IgD-negative memory B cell (primary cell): Measurements from ENCODE around the gene SRPRB. TPM values are rescaled to one million over a fixed set of nuclear protein-coding genes. Genes with fewer than 3 reads are reported as not detected.
A peak's percentile ranks its signal among the peaks of the same experiment; 100 is the strongest.

ENCODE experiments used
- H3K27ac Mint-ChIP-seq, 3 donors: one replicate each; pipeline ENCODE4 v1.8.0; 2020 to 2022; ENCODE audit warnings: mild to moderate bottlenecking in 3 of 3, mixed read lengths in 3 of 3, moderate library complexity in 1 of 3
- H3K27me3 Mint-ChIP-seq: one replicate; pipeline ENCODE4 v1.8.0; 2021; ENCODE audit warnings: mixed read lengths
- H3K36me3 Mint-ChIP-seq: one replicate; pipeline ENCODE4 v1.8.0; 2020; ENCODE audit warnings: mild to moderate bottlenecking, mixed read lengths
- H3K4me1 Mint-ChIP-seq, 3 donors: one replicate each; pipeline ENCODE4 v1.8.0; 2020 to 2022; ENCODE audit warnings: mixed read lengths in 3 of 3, mild to moderate bottlenecking in 1 of 3
- H3K4me3 Mint-ChIP-seq, 4 donors: one replicate each; pipeline ENCODE4 v1.8.0; 2020 to 2022; ENCODE audit warnings: mild to moderate bottlenecking in 4 of 4, mixed read lengths in 4 of 4, moderate library complexity in 3 of 4
- H3K9me3 Mint-ChIP-seq, 3 donors: one replicate each; pipeline ENCODE4 v1.8.0; 2020 to 2021; ENCODE audit warnings: mixed read lengths in 3 of 3, mild to moderate bottlenecking in 1 of 3
- polyA plus RNA-seq: library from polyadenylated mRNA; unstranded; fragments of 300-500 nt; fragmentation: Illumina TruSeq; gene quantifications from one replicate; pipeline ENCODE4 v1.2.3, GENCODE V29; 2021

The SRPRB gene
- polyA plus RNA-seq, 1 donor from 2014 or later: 34.6 TPM

- Mint-ChIP-seq H3K4me3 (no peak overlapping the region), H3K9me3 (peaks cover 0 to 7% (median 2%) of the 10 kb centered on the region in 3 donors), H3K36me3 (no peaks in the 10 kb centered on the region), H3K4me1 (peaks cover 0 to 6% (median 0%) of the 10 kb centered on the region in 3 donors), H3K27ac (no peak overlapping the region), H3K27me3 (no peaks in the 10 kb centered on the region)
These were observed 49.4 kb downstream of the SRPRB start for GRCh38 chr3:133855002-133855370.

GRCh38 chr3:133855772-133856171 lies 50.2 kb downstream of the SRPRB start:
- Mint-ChIP-seq H3K36me3 (no peaks in the 10 kb centered on the region), H3K4me1 (peaks cover 0 to 6% (median 0%) of the 10 kb centered on the region in 3 donors), H3K9me3 (peaks cover 0 to 2% (median 0%) of the 10 kb centered on the region in 3 donors), H3K27ac (no peak overlapping the region), H3K4me3 (no peak overlapping the region), H3K27me3 (no peaks in the 10 kb centered on the region)

GRCh38 chr3:133856316-133856715 lies 50.7 kb downstream of the SRPRB start:
- H3K4me3 Mint-ChIP-seq: no peak overlapping the region
- H3K36me3 Mint-ChIP-seq: no peaks in the 10 kb centered on the region
- peaks cover 0 to 2% (median 0%) of the 10 kb centered on the region in 3 donors for H3K9me3 Mint-ChIP-seq
- H3K4me1 Mint-ChIP-seq: peaks cover 0 to 4% (median 0%) of the 10 kb centered on the region in 3 donors
- no peaks in the 10 kb centered on the region for H3K27me3 Mint-ChIP-seq
- H3K27ac Mint-ChIP-seq: no peak overlapping the region

- no peaks in the 10 kb centered on the region for H3K36me3 Mint-ChIP-seq
- no peak overlapping the region for H3K4me3 Mint-ChIP-seq
- H3K4me1 Mint-ChIP-seq: no peaks in the 10 kb centered on the region
- no peaks in the 10 kb centered on the region for H3K27me3 Mint-ChIP-seq
- H3K27ac Mint-ChIP-seq: peak overlapping the region in 1 of 3 donors; percentile 48
- no peaks in the 10 kb centered on the region for H3K9me3 Mint-ChIP-seq
These were observed 52.2 kb downstream of the SRPRB start for GRCh38 chr3:133857767-133858166.

GRCh38 chr3:133859381-133860234 lies 54.0 kb downstream of the SRPRB start:
- H3K27ac Mint-ChIP-seq: no peak overlapping the region

GRCh38 chr3:133860519-133860918 lies 54.9 kb downstream of the SRPRB start:
- Mint-ChIP-seq H3K36me3 (no peaks in the 10 kb centered on the region), H3K27me3 (no peaks in the 10 kb centered on the region)

More at GRCh38 chr3:133859381-133860234, 54.0 kb downstream of the SRPRB start:
- Mint-ChIP-seq H3K27me3 (no peaks in the 10 kb centered on the region), H3K4me1 (peaks cover 0 to 2% (median 0%) of the 10 kb centered on the region in 3 donors), H3K36me3 (no peaks in the 10 kb centered on the region), H3K9me3 (no peaks in the 10 kb centered on the region), H3K4me3 (no peak overlapping the region)

GRCh38 chr3:133862161-133862560 lies 56.5 kb downstream of the SRPRB start:
- Mint-ChIP-seq H3K36me3 (no peaks in the 10 kb centered on the region), H3K4me3 (peak overlapping the region in 1 of 4 donors; percentile 14), H3K4me1 (peaks cover 0 to 2% (median 0%) of the 10 kb centered on the region in 3 donors), H3K27ac (no peak overlapping the region), H3K9me3 (no peaks in the 10 kb centered on the region), H3K27me3 (peaks cover 1% of the 10 kb centered on the region)

More at GRCh38 chr3:133860519-133860918, 54.9 kb downstream of the SRPRB start:
- no peak overlapping the region for H3K4me3 Mint-ChIP-seq
- no peak overlapping the region for H3K27ac Mint-ChIP-seq
- H3K9me3 Mint-ChIP-seq: no peaks in the 10 kb centered on the region
- peaks cover 0 to 2% (median 0%) of the 10 kb centered on the region in 3 donors for H3K4me1 Mint-ChIP-seq

GRCh38 chr3:133863911-133864310 lies 58.3 kb downstream of the SRPRB start:
- Mint-ChIP-seq H3K4me3 (no peak overlapping the region), H3K27ac (no peak overlapping the region), H3K27me3 (peaks cover 3% of the 10 kb centered on the region), H3K36me3 (no peaks in the 10 kb centered on the region), H3K9me3 (no peaks in the 10 kb centered on the region), H3K4me1 (peaks cover 0 to 2% (median 0%) of the 10 kb centered on the region in 3 donors)

- Mint-ChIP-seq H3K27ac (no peak overlapping the region), H3K27me3 (peaks cover 3% of the 10 kb centered on the region), H3K9me3 (no peaks in the 10 kb centered on the region), H3K36me3 (no peaks in the 10 kb centered on the region), H3K4me3 (no peak overlapping the region), H3K4me1 (peaks cover 0 to 2% (median 0%) of the 10 kb centered on the region in 3 donors)
These were observed 59.0 kb downstream of the SRPRB start for GRCh38 chr3:133864616-133865015.

GRCh38 chr3:133865136-133865855 lies 59.7 kb downstream of the SRPRB start:
- Mint-ChIP-seq H3K4me3 (no peak overlapping the region), H3K27ac (no peak overlapping the region), H3K36me3 (no peaks in the 10 kb centered on the region), H3K9me3 (no peaks in the 10 kb centered on the region), H3K27me3 (peaks cover 7% of the 10 kb centered on the region), H3K4me1 (peaks cover 0 to 2% (median 0%) of the 10 kb centered on the region in 3 donors)

GRCh38 chr3:133866141-133866540 lies 60.5 kb downstream of the SRPRB start:
- no peaks in the 10 kb centered on the region for H3K36me3 Mint-ChIP-seq
- H3K4me3 Mint-ChIP-seq: no peak overlapping the region
- H3K27me3 Mint-ChIP-seq: peaks cover 10% of the 10 kb centered on the region
- no peaks in the 10 kb centered on the region for H3K9me3 Mint-ChIP-seq
- H3K4me1 Mint-ChIP-seq: peaks cover 0 to 2% (median 0%) of the 10 kb centered on the region in 3 donors
- no peak overlapping the region for H3K27ac Mint-ChIP-seq

GRCh38 chr3:133868186-133868585 lies 62.6 kb downstream of the SRPRB start:
- H3K4me1 Mint-ChIP-seq: peaks cover 0 to 2% (median 0%) of the 10 kb centered on the region in 3 donors
- H3K27ac Mint-ChIP-seq: no peak overlapping the region
- no peaks in the 10 kb centered on the region for H3K9me3 Mint-ChIP-seq
- no peaks in the 10 kb centered on the region for H3K36me3 Mint-ChIP-seq
- peaks cover 10% of the 10 kb centered on the region for H3K27me3 Mint-ChIP-seq
- H3K4me3 Mint-ChIP-seq: no peak overlapping the region

- Mint-ChIP-seq H3K36me3 (no peaks in the 10 kb centered on the region), H3K4me1 (peaks cover 0 to 2% (median 0%) of the 10 kb centered on the region in 3 donors), H3K27me3 (peaks cover 10% of the 10 kb centered on the region), H3K27ac (peak overlapping the region in 1 of 3 donors; percentile 6), H3K4me3 (peak overlapping the region in 1 of 4 donors; percentile 26), H3K9me3 (no peaks in the 10 kb centered on the region)
These were observed 63.3 kb downstream of the SRPRB start for GRCh38 chr3:133868758-133869475.

GRCh38 chr3:133869586-133869985 lies 64.0 kb downstream of the SRPRB start:
- no peaks in the 10 kb centered on the region for H3K9me3 Mint-ChIP-seq
- H3K27me3 Mint-ChIP-seq: peaks cover 10% of the 10 kb centered on the region
- no peak overlapping the region for H3K27ac Mint-ChIP-seq
- H3K36me3 Mint-ChIP-seq: no peaks in the 10 kb centered on the region
- H3K4me1 Mint-ChIP-seq: no peaks in the 10 kb centered on the region
- H3K4me3 Mint-ChIP-seq: no peak overlapping the region

- H3K27me3 Mint-ChIP-seq: peaks cover 10% of the 10 kb centered on the region
- H3K36me3 Mint-ChIP-seq: no peaks in the 10 kb centered on the region
- H3K9me3 Mint-ChIP-seq: no peaks in the 10 kb centered on the region
- H3K4me1 Mint-ChIP-seq: no peaks in the 10 kb centered on the region
- no peak overlapping the region for H3K27ac Mint-ChIP-seq
- no peak overlapping the region for H3K4me3 Mint-ChIP-seq
These were observed 65.2 kb downstream of the SRPRB start for GRCh38 chr3:133870822-133871221.
